Stimulated activated CD8-positive, alpha-beta memory T cell treated with anti-CD3 and anti-CD28 coated beads, Interleukin-7, amount 100 ng/mL, for 24 hours (primary cell): Measurements from ENCODE around the gene SPI1.
"Not testable (repeated sequence)": the region's sequence is repeated elsewhere in the genome, so short reads cannot be mapped to it uniquely, and the experiment has no call there.

Experiments
- DNase-seq: peaks from one replicate; pipeline ENCODE4 v3.0.0-alpha.2; 2020; ENCODE audit warnings: low read depth

SPI1 gene

GRCh38 chr11:47340980-47341775 lies 37.2 kb downstream of the SPI1 start:
- no peak for DNase-seq

- DNase-seq = no peak
Measured at GRCh38 chr11:47340010-47340409, 38.3 kb downstream of the SPI1 start.

DNA sequence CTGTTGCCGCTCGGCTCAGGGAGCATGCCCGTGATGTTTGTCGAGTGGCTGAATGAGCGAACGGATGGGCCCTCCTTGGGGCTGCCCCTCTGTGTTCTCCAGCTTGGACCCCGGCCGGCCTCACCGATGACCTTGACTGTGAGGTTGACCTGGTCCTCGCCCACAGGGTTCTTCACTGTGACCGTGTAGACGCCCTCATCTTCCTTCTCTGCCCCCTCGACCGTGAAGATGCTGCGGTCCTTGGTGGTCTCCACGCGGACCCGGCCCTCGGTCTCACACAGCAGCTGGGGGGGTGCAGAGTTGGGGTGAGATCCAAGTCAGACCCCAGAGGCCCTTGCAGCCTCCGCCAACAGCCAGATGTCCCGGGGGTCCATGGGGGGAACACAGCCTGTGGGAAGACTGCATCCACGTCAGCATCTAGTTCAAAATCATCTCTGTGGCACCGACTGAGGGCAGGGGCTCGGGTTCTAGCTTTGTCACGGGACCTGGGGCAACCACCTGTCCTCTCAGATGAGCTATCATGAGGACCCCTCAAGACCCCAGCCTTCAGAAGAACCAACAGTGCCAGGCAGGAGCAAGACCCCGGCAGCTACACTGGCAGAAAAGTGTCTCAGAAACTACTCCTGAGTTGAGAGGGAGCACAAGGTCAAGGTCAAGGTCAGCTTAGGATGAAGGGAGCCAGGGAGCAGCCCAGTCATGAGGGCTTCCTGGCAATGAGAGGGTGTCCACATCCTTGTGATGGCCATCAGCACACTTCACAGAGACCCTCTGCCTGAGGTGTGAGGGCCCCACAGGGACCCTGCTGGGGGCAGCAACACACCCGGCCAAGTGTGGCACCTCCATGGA lies 39.7 kb downstream of the SPI1 start:
- no peak for DNase-seq

DNA sequence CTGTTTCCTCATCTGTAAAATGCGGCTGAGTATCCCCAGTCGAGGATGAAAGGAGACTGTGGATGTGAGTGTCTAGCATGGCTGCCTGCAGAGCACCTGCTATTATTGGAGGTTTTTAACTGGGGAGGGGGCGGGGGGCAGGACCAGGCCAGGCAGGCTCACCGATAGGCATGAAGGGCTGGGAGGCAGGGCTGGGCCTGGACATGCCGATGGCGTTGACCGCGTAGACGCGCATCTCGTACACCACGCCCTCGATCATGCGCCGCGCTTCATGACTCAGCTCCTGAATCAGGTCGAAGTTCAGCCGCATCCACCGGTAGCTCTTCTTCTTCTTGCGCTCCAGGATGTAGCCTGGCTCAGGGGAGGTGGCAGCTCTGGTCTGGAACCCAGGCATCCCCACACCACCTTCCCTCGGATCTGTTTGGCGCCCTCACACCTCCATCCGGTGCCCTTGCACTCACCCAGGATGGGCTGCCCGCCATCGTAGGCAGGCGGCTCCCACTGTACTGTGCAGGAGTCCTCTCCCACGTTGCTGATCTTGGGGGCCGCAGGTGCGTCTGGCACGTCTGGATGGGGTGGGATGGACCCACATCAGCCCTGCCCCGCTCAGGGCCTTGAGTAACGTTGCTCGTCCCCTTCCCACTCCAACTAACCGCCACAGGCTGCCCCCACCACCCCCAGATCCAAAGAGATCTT lies 41.0 kb downstream of the SPI1 start:
- DNase-seq = no peak

DNA sequence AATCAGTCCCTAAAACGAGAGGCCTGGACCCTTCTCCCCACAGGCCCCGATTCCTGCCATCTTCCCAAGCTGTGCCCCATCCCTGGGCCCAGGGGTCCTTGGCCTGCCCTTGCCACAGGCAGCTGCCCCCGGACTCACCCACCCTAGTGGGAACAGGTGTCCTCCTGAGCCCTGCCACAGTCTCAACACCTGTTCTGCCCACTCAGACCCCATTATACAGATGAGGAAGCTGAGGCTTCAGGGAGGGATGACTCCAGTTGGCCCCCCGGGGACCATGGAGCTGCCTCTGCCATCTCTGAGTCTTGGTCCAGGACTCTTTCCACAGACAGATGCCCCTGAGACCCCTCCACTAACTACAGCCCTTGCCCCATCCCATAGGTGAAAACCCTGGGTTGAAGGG lies 41.8 kb downstream of the SPI1 start:
- no peak for DNase-seq

- DNase-seq = no peak
Measured at GRCh38 chr11:47335733-47336132, 42.6 kb downstream of the SPI1 start.

GRCh38 chr11:47334699-47335411 lies 43.5 kb downstream of the SPI1 start:
- not testable (repeated sequence) for DNase-seq

DNA sequence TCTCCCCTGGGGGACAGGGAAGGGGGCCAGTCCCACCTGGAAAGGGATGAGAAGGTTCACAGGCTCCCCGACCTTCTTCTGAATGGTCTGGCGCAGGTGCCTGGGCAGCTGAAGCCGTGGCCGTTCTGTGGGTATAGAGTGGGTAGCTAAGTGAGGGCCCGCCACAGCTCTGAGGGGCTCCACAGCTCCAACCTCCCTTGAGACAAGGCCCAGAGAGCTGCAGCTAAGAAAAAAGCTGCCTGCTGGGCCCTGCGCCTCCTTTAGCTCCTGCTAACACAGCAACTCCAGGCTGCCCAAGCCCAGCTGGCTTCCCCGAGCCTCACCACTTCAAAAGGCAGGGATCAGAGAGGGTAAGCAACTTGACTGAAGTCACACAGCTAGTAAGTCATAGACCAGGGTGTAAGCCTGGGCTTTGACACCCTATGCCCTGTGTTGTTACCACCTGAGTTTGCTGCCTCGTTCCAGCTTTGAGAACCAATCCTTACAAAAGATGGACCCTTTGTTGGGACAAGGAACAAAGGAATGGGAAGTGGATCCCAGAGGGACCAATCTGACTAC lies 44.4 kb downstream of the SPI1 start:
- DNase-seq = no peak

GRCh38 chr11:47333526-47333845 lies 44.9 kb downstream of the SPI1 start:
- DNase-seq = no peak

GRCh38 chr11:47332791-47333525 lies 45.4 kb downstream of the SPI1 start:
- DNase-seq = no peak

DNA sequence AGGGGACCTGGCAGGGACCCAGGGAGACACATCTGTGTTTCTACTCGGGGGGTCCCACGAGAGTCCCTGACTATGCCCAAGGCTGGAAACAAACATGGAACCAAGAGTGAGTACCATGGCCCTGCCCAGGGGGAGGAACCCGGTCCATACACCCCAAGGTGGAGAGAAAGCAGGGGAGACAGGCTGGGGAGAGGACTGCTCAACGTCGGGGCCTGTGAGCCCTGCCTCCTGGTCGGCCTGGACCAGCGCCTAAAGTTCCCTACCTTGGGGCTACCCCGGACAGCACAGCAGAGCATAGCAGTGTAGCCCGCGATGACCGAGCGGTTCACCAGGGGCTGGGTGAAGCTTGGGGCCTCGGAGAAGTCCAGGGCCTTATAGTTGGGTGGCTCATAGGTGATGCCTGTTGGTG lies 46.0 kb downstream of the SPI1 start:
- DNase-seq = no peak

DNA sequence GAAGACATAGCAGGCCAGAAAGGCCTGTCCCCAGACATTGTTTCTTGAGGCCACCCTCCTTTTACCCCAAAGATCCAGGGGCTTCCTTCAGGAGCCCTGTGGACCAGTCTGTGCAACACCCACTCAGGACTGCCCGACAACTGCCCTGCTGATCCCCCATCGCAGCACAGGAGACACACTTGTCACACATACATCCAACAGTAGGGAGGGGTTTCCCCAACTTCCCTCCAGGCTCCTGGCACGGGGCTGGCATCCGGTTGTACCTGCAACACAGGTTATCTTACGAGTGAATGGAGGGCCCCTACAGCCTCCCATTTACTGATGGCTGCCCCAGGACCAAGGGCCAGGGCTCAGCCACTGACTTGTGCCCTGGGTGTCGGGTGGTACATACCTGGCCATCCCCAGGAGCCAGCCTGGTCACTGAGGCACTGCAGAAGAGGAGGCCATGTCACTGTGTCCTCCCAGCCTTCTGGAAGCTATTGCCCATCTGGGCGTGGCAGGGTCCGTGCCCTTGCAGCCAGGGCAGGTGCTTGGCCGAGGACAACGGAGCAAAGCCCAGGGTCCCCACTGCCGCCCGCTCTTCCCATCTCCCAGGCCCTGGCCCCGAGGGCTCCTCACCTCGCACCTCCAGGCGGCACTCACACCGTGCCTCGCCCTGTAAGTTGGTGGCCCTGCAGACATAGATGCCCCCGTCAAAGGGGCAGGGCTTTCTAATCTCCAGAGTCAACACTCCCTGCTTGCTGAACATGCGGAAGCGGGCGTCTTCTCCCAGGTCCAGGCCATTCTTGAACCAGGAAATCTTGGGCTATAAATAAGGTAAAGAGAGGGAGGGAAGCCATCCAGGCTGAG lies 46.7 kb downstream of the SPI1 start:
- no peak for DNase-seq

GRCh38 chr11:47329987-47330931 lies 48.1 kb downstream of the SPI1 start:
- no peak for DNase-seq

DNA sequence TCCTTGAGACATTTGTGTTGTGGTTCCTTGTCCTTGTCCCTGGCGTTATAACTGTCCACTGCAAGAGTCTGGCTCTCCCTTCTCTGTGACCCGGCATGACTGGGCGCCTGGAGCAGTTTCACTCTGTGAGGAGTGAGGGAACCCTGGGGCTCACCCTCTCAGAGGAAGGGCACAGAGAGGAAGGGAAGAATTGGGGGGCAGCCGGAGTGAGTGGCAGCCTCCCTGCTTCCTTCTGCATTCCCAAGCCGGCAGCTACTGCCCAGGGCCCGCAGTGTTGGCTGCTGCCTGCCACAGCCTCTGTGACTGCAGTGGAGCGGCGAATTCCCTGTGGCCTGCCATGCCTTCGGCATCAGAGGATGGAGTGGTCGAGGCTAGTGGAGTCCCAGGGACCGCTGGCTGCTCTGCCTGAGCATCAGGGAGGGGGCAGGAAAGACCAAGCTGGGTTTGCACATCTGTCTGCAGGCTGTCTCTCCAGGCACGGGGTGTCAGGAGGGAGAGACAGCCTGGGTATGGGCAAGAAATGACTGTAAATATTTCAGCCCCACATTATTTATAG lies 48.8 kb downstream of the SPI1 start:
- no peak for DNase-seq

DNA sequence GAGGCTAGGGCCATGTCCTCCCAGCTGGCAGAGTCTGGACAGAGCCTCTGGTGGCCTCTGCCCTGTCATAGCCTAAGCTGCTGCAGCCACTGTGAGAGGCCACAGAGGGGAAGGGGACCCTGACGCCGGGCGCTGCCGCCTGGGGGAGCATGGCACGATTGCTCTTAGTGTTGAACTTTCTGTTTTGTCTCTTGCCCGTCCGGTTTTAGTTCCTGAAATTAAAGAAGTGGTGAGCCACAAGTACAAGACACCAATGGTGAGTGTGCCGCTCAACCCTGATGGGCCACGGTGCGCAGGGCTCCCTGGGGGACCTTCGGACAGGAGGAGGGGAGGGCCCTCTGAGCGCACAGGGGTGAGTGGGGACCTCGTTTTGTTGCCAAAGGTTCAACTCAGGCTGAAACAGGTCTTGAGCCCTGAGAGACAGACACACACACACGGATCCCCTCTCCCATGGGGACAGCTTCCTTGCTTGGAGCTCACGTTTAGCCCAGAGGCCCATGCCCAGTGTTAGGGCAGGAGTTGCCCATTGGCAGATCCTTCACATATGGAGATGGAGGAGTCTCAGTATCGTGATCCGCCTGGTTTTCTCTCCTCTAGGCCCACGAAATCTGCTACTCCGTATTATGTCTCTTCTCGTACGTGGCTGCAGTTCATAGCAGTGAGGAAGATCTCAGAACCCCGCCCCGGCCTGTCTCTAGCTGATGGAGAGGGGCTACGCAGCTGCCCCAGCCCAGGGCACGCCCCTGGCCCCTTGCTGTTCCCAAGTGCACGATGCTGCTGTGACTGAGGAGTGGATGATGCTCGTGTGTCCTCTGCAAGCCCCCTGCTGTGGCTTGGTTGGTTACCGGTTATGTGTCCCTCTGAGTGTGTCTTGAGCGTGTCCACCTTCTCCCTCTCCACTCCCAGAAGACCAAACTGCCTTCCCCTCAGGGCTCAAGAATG lies 49.6 kb downstream of the SPI1 start:
- DNase-seq = no peak

DNA sequence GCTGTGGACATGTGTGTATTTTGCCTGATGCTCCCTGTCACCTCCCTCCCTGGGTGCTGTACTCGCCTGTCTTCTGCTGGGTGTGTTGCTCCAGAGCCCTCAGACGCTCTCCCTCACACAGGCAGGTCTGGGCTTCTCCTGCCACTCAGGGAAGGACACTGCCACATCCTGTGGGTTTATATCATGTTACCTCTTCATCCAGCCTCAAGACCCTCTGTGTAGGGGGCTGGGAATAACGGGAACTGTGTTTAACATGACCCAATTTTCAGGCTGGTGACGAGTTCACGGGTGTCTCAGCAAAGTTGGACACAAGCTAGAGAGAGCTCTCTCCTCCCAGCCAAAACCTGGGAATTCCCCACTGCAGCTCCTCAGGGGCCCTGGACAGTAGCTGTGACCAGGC lies 50.4 kb downstream of the SPI1 start:
- DNase-seq = no peak

DNA sequence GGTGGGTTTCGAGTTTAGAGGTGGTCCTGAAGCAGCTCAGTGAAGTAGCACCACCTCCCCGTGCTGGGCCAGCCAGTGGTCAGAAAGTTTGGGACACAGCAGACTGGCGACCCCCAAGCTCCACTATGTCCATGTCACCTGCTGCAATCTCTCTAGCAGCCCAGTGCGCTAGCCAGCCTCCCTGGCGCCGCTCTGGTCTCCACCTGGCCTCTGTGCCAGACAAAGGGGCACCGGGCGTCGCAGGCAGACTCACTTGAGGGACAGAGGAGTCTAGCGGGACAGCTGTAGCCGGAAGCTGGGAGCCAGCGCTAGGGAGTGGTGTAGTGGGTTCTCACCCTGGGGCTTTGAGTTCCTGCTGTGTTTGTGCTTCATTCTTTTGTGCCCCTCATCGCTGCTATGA lies 51.3 kb downstream of the SPI1 start:
- DNase-seq = no peak

- DNase-seq = no peak
Measured at GRCh38 chr11:47326198-47326597, 52.1 kb downstream of the SPI1 start.
